ENCODE measurements around the gene ACTR2.

The ACTR2 gene

DNA sequence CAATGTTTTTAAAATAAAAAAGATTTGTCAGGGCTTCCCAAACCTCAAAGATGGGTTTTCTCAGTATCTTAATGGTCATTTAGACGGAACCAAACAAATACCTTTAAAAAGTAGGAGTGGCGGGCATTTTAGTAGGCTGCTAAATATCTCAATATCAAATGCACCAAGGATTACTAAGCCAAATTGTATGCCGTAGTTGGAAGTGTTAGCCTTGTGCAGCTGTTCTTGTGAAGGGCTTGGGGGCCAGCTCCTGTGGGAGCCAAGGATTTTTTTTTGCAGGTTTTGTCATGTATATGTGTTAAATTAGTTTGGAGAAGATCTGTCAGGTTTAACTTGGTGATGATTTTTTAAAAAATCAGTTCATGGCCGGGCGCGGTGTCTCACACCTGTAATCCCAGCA is 52.1 kb downstream of the ACTR2 start:
- no peak for DNase-seq (ENCODE audit: low spot score)

DNA sequence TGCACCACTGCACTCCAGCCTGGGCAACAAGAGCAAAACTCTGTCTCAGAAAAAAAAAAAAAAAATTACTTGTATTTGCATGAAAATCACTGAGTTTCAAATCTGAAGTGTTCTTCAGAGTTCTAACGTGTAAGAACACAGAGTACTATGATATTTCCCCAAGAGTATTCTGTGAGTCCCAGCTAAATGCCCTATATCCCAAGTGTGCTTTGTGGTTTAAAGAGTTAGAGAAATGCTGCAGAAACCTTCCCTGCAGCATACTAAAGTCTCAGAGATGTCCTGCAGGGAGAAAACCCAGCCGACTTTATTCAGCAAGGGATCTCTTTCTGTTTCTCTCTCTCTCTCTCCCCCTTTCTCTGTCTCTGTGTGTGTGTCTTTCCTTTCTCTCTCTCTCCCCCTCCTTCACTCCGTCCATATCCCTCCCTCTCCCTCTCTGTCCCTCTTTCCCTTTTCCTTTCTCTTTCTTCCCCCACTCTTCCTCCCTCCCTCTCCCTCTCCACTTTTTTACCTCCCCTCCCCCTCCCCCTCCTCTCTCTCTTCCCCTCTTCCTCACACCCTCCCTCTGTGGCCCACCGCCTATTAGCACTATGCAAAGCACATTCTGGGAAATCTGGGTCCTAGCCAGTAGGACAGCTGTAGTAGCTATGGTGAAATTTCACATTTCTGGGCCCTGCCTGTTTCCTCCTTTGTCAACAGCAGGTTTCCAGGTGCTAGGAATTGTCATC is 54.2 kb downstream of the ACTR2 start:
- no peak for DNase-seq (ENCODE audit: low spot score)

DNA sequence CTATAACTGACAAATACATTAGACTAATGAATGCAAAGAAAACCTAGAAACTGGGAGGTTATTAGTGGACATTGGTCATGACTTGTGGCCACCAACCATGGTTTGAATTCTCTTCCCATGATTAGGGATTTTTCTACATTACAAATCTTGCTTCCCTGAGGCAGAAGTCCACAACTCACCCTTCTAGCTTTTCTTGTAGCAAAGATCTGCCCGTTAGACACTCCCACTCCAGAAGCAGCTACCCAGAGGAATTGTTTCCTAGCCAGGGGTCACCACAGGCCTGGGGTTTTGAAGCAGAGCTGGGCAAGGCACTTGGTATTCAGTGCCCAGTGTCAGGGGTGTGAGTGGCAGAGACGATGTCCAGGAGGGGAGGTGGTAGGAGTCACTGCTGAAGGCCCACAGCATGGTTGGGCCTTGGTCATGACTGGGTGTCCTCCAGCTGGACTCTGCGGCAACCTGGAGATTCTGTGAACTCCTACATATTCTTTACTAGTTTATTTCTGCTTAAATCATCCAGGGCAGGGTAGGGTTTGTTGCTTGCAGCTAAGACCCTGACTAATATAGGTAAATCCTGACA is 54.9 kb downstream of the ACTR2 start:
- no peak for DNase-seq (ENCODE audit: low spot score)

DNA sequence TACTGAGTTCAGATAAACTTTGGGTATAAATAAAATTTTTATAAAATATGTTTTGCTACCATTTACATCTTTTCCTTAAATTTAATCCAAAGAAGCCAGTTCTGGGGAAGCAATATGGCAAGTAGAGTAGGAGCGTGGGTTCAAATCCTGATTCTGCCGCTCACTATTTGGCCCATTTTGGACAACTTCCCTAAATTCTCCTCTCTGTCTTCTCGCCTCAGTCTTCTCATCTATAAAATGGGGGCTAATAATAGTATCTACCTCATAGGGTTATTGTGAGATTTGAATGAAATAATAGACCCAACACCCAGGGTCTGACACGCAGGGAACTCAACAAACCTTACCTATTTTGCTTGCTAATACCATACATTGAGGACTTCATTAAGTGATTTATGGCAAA is 59.7 kb downstream of the ACTR2 start:
- DNase-seq (ENCODE audit: low spot score), result no peak

DNA sequence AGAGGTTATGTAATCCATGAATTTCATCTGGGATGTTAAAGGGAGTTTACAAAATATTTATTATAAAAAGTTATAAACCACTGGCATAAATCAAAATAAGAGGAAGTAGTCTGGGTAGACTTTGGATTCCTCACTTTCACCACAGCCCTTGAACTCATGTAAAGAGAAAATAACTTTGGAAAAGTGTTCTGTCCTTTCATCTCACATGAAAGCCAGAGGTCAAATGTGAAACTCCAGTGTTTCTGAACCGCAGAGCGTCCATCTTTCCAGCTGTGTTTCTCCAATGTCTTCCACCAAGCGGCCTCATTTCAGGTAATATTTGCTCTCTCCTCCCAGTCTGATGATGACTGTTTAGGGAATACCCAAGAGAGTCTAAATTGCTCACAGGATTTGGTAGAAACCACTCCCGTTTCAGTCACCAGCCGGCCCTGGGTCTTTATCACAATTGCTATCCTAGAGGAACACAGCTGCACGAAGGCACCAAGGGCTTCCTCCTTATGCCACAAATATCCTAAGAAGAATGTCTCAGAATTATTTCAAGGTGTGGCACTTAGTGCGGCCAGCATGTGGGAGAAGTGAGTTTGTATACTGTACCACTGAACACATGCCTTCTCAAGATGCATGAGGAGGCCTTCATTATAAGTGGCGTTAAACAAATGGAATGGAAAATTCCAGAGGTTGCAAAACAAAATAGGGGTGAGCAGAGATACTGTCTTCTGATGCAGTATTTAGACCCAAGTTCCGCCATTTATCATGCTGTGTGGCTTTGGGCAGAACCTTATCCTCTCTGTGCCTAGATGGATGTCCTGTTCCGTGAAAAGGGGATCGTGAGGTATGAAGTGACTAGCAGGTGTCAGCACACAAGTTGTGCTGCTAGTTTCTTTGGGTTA is 63.8 kb downstream of the ACTR2 start:
- DNase-seq (ENCODE audit: low spot score), result no peak

DNA sequence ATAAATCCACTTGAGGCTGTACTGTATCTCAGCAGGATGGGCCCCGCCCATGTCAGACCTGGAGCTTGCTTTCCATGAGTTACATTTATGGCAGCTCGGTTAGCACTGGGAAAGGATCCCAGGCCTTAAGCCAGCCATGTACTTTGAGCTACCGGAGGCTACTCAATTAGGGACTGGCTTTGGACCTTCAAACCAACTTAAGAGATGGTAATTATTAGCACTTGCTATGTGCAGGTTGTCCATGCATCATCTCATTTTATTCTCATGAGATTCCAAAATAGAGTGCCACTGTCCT is 64.4 kb downstream of the ACTR2 start:
- DNase-seq (ENCODE audit: low spot score), result no peak

DNA sequence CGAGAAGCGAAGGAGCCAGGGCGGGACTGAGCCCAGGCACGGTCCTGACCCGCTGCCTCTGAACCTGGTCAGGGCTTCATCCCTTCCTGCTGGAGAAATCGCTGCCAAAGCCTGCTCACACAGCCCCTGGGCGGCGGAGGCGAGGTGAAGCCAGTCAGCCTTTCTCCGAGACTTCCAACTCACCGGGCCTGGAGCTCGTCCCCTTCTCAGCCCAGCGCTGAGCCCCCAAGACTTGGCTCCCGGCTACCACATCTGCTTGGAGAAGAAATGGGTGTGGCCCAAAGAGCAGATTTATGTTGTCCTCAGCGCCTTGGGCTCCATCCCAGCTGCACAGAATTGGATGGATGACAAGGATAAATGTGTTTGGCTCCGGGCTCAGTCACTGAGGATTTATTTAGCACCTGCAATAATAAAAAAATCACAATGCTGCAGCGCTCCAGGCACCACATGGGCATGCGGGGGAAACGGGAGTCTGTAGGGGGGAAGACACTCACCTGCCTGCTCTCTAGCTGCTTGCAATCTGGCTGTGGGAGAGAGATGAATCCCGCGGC is 64.9 kb downstream of the ACTR2 start:
- DNase-seq (ENCODE audit: low spot score), result no peak

DNA sequence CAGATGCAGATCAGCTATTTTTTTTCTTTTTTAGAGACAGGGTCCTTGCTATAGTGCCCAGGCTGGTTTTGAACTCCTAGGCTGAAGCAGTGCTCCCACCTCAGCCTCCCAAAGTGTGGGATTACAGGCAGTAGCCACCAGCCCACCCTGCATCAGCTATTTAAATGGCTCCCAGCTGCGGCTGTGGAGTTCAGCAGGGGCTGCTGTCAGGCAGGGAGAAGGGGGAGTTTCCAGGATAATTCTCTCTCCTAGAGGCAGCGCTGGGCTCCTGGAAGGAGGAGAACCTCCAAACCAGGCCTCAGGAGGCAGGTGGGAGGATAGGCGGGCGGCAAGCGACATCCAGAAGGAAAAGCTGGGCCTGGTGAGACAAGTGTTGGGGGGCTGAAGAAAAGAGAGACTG is 65.7 kb downstream of the ACTR2 start:
- no peak for DNase-seq (ENCODE audit: low spot score)

DNA sequence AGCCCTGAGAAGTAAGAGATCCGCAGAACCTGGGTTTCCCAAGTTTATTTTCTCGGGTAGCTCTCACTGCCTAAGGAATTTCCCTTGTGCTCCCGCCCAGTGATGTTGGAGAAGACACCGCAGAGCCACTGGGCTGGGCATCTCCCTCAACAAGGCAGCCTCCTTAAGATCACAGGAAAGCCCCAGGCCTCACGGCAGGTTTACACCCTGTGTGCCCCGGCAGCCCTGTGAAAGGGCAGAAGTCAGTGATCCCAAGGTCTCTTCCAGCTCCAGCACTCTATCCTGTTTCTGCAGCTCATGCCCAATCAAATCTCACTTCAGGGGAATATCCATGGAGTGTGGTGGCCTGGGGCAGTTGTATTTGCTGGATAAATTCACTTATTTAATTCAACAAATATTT is 66.5 kb downstream of the ACTR2 start:
- DNase-seq (ENCODE audit: low spot score), result no peak

DNA sequence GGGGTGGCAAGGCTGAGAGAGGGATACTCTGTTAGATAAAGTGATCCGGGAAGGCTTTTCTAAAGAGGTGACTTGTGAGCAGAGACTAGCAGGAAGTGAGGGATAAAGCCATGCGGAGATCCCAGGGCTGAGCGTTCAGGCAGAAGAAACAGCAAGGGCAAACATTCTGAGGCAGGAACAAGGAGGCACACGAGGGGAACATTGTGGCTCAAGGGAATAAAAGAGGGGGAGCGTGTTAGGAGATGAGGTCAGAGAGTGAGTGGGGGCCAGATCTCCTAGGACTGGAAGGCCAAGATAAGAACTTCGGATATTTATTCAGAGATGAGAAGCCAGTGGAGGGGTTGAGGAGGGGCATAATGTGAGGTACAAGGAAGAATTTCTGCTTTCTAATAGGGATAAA is 67.1 kb downstream of the ACTR2 start:
- DNase-seq (ENCODE audit: low spot score), result no peak

DNA sequence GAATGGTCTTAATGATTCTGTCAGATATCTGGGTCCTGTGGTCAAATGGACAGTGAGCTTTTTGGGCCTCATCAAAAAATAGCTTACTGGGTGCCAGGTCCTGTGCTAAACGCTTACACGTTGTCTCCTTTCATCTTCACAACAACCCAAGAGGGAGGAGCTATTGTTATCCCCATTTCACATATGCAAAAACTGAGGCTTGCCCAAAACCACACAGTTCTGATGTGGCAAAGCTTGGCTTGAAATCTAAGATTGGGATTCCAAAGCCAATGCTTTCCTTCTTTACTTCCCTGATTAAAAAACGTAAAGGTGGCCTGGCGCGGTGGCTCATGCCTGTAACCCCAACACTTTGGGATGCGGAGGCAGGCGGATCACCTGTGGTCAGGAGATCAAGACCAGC is 69.3 kb downstream of the ACTR2 start:
- no peak for DNase-seq (ENCODE audit: low spot score)

DNA sequence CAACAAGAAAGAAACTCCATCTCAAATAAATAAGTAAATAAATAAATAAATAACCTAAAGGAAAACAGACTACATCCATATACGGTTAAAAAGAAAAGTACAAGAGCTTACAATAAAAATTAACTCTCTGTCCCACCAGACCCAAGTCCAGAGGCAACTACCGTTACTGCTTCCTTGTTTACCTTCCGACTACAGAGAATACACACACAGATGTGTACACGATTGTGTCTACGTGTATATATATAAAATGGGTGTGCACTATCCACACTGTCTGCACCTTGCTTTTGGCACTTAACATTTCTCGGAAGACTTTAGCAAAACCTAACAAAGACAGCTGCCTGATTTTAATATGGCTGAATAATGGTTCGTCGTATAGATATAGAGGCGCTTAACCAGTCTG is 69.9 kb downstream of the ACTR2 start:
- DNase-seq (ENCODE audit: low spot score), result no peak

DNA sequence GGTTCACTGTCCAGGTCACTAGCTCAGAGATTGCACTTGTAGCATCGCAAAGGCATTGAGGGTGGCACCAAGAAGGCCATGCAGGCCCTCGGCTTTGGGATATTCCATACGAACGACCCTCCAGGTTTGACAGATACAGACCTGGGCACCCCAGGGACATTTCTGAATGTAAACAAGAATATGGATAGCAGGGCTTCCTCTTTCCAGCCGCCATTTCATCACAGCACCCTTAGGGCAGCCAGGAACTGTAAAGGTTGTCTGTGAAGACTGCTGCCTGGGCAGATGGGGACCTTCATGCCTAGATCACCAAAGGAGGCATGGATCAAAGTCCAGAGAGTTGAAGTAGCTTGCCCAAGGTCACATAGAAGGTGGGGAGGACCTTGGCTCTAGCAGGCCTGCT is 70.5 kb downstream of the ACTR2 start:
- no peak for DNase-seq (ENCODE audit: low spot score)

DNA sequence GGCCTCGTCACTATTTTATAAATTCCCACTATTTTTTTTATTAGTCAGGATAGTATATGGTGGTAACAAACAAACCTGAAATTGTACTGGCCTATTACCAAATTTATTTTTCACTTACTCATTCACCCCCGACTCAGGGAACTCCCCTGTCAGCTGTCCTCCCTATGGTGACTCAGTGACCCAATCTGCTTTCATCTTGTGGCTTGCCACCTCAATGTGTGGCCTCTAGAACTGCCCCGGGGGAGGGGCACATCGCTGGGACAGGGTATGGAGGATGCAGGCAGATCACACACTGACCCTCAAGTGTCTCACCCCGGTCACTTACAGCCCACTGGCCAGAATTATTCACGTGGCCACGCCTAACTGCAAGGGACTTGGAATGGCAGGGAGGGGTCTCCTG is 71.6 kb downstream of the ACTR2 start:
- no peak for DNase-seq (ENCODE audit: low spot score)

DNA sequence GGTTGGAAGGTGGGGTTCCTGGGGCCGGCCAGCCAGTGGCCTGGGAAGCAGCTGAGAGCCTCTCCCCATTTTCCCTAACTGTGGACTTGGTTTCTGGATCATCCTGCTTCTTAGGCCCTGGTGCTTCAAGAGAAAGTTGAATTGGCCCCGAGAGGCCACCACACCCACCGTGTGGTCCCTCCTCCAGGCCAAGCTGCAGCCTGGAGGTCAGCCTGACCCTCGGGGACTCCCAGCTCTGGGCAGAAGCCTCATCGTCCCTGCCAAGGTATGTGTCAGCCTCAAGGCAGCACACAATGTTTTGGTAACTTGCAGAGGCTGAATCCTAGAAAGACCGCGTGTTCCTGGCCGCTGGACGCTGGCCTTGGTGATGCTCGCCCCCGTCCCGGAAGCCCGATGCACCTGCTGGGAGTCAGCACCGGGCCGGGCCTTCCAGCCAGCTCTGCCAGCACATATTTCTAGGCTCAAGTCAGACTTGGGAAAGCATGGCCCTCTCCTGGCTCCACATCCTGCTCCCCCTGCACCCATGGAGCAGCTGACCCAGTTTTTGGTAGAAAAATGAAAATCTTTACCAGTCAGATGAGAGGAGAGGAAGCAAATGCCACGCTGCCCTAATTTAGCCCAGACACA is 72.6 kb downstream of the ACTR2 start:
- no peak for DNase-seq (ENCODE audit: low spot score)

DNA sequence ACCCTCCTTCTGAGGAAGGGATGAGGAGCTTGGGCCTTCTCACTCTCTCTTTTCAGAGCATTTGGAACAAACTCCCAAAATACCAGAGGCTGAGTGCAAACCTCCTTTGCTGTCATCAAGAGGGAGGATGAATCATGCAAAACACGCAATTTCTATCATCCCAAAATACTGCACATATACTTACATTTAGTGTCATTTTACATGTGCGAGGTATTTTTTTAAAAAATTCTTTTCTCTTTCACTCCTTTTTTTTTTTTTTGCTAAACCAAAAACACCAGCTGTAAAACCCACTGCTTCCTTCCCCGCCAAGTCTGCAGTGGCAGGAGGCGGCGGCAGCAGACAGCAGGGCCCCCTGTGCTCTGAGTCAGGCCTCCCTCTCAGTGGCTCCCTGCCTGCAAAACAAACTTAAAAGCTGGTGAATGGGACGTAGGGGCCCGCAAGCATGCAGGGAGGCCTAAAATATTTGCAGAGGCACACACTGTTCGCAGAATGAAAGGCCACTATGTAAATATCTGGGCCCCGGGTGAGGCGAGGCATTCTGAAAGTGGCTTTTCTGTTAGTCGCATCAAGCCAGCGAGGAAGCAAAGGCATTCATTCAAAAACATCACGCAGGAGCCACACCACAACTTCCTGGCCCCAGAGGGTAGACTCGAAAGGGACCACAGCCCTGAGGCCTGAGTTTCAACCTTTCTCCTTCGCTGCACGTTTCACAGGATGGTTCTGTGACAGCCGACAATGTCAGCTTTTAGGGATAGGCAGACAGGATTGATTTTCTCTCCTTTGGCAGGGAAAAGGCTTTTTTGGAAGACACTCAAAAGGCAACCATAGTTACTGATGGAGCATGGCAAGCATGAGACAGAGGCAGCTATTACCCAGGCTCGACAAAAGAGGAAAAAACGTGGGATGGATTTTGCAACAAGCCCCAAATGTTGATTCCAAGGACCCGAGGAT is 73.4 kb downstream of the ACTR2 start:
- DNase-seq (ENCODE audit: low spot score), result no peak

DNA sequence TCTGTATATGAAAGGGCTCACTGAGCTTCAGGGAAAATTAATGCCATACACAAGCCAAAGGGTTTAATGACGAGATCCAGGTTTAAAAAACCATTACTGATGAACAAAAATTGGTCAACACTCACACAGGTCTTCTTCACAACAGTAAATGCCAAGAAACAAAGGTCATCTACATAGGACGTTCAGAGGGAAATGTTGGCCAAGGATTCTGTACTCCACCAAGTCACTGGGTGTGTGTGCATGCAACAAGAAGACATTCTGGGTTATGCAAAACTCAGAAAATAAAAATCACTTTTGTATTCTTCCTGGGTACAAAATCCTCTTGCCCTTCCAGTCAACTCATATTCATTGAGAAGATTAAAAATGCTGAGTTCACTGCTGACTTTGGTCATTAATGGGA is 78.3 kb downstream of the ACTR2 start:
- no peak for DNase-seq (ENCODE audit: low spot score)

DNA sequence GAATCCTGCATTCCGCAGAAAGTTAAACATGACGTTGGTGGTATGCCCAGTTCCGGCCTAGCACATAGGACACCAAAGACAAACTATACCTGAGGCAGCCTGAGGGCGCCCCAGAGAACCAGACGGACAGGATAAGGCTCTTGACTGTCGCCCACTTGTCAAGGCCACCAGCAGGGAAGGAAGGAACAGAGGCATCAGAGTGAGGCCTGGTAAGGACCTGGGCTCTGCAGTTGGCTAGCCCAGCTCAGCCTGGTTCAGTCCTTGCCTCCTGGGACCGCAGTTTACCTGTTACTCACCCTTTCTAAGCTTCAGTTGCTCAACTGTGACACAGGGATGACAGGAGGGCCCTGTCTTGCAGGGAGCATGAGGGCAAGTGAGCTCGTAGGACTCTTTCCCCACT is 82.1 kb downstream of the ACTR2 start:
- DNase-seq (ENCODE audit: low spot score), result no peak

DNA sequence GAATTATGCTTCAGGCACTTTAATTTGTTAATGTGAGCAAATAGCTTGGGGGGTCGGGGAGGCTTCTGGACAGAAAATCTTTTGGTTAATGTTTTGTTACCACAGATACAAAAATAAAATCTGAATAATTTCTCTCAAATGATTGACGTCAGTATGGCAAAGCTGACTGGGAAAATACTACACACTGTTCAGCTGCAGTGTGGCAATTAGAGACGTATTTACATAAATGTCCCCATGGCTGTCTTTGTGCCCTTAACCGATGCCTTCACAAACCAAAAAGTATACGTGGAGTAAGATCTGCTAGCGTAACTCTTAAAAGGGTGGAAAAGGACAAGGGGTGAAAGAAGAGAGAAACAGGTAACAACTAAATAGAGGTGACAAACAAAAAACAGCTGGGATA is 83.4 kb downstream of the ACTR2 start:
- DNase-seq (ENCODE audit: low spot score), result no peak

DNA sequence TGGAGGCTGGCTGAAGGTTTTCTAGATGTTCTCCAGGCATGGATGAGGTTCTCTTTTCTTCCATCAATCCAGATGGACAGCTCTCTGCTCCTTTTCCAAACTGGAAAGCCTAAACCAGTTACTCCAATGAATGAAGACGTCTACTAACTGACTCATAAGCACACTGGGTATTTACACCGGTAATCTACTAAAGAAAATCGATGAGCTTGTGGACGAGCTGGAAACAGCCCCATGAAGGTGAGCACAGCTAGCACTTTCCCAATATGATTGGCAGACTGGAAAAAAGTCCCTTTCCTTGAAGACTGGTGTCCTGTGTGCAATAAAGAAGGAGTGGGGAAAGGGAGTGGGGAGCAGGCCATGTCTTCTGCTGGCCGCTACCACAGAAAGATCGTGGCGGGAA is 84.0 kb downstream of the ACTR2 start:
- no peak for DNase-seq (ENCODE audit: low spot score)

DNA sequence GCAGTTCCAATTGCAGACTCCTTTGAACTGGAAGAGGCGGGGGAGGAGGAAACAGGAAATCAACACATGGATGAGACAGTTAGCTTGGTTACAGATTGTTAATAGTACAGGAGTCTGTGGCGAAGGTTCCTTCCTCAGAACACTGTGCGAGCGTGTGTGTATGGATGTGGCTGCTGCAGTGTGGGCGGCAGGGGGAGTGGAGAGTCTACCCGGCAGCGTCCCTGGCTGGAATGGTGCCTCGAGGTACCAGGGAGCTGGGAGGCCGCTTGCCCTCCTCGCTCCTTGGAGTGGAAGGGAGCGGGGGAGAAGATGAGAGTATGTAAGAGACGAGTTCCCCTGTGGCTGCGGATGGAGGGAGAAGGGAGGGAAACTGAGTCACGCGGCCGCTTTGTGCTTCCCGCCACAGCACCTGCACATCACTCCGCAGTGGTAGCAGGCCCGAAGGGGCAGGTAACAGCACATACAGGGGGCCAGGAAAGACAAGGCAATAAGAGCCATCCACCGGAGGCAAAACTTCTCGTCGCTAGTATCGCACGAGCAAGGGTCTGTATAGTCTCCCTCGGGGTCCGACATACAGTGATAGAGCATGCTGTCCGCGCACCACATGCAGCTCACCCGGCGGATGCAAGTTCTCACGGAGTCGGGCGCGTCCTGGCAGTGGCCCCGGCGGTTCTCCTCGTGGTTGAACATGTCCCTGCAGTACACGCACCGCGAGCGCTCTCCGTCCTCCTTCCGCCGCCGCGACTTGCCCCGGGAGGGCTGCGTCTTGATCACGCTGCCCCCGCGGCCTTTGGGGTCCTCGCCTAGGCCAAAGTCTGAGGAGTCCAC is 85.7 kb downstream of the ACTR2 start:
- DNase-seq (ENCODE audit: low spot score), result no peak
